ENCODE measurements around the gene DTWD2. TPM values are rescaled to one million over a fixed set of nuclear protein-coding genes. Genes with fewer than 3 reads are reported as not detected.
"Not testable (repeated sequence)": the region's sequence is repeated elsewhere in the genome, so short reads cannot be mapped to it uniquely, and the experiment has no call there.

Gene DTWD2
- total RNA-seq, 2 donors from 2014 or later, result 1.9 to 2.7 TPM

DNA sequence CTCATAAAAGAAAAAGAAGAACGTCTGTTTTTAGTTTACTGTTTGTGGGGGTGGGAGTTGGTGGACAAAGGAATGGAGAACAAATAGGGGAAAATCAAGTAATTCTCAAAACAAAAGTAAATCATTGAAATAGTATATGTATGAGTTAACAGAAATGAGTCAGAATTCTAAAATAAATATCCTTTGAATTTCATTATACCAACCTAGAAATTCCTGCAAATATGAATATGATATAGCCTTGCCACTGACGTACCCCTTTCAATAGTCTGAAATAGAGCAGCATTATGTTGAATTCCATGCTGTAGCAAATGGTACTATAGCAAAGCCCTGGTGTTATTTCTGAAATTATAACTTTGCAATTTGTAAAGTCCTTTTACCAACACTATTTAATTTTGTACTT is 29.6 kb upstream of the DTWD2 start:
- no peaks in the 10 kb centered on the region for H3K4me1 Mint-ChIP-seq
- no peak overlapping the region for H3K27ac Mint-ChIP-seq
- no peaks in the 10 kb centered on the region for H3K36me3 Mint-ChIP-seq (ENCODE audit: low read depth)
- no peaks in the 10 kb centered on the region for H3K27me3 Mint-ChIP-seq
- H3K9me3 Mint-ChIP-seq, result no peaks in the 10 kb centered on the region
- no peak overlapping the region for H3K4me3 Mint-ChIP-seq
- no peak for ATAC-seq (replicated peaks)

DNA sequence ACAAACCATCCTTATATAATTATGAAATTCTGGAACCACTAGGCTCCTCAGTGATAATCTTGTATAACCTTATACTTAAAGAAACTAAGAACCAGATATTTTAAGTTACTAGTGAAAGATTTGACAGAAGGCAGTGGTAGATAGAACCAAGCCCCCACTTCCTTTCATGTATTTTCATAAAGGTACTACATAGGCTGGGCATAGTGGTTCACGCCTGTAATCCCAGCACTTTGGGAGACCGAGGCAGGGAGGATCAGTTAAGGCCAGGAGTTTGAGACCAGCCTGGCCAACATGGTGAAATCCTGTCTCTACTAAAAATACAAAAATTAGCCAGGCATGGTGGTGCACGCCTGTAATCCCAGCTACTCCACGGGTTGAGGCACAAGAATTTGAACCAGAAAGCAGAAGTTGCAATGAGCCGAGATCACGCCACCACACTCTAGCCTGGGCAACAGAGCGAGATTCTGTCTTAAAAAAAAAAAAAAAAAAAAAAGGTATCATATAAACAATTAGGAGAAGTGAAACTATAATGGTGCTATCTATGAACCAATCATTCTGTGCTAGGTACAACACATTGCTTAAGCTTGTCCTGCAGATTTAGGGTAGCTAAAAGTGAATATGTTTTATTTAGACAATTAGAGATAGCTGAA is 27.9 kb upstream of the DTWD2 start:
- H3K27ac Mint-ChIP-seq, result no peak overlapping the region
- no peaks in the 10 kb centered on the region for H3K27me3 Mint-ChIP-seq
- H3K4me3 Mint-ChIP-seq, result no peak overlapping the region
- no peaks in the 10 kb centered on the region for H3K36me3 Mint-ChIP-seq (ENCODE audit: low read depth)
- no peaks in the 10 kb centered on the region for H3K4me1 Mint-ChIP-seq
- no peaks in the 10 kb centered on the region for H3K9me3 Mint-ChIP-seq
- no peak for ATAC-seq (replicated peaks)

DNA sequence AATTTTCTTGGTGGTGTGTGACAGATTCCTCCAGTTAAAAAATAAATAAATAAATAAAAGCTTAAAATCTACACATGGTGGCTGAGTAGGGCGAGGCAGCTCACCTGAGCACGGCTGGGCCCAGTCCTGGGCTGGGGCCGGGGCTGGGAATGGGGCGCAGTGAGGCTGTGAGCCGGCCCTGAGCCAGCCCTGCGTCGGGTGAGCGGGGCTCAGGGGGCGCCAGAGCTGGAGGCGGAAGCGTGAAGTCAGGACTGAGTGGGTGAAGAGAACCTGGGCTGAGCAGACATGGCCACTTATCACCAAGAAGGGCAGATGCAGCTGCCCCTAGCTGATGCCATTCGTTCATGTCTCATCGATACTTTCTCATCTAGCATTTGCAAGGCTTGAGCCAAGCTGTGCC is 22.8 kb upstream of the DTWD2 start:
- no peak overlapping the region for H3K27ac Mint-ChIP-seq
- no peaks in the 10 kb centered on the region for H3K9me3 Mint-ChIP-seq
- no peak overlapping the region for H3K4me3 Mint-ChIP-seq
- no peak for ATAC-seq (replicated peaks)
- H3K27me3 Mint-ChIP-seq, result no peaks in the 10 kb centered on the region
- H3K36me3 Mint-ChIP-seq (ENCODE audit: low read depth), result no peaks in the 10 kb centered on the region
- no peaks in the 10 kb centered on the region for H3K4me1 Mint-ChIP-seq

DNA sequence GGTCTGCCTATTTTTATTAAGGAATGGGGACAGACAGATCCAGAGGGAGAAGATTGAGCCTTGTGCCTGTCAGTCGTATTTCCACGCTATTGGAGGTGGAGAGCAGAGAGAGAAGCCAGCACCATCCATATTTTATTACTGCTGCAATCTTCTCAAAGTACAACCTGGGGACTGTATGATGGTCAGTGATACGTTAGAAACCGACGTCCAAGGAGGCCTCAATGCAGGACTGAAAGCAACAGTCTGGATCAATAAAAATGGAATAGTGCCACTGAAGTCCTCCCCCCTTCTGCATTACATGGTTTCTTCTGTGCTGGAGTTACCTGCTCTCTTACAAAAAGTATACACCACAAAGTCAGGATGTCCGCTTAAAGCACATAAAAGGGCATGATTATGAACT is 21.9 kb upstream of the DTWD2 start:
- H3K9me3 Mint-ChIP-seq, result no peaks in the 10 kb centered on the region
- no peaks in the 10 kb centered on the region for H3K36me3 Mint-ChIP-seq (ENCODE audit: low read depth)
- no peaks in the 10 kb centered on the region for H3K27me3 Mint-ChIP-seq
- no peak overlapping the region for H3K27ac Mint-ChIP-seq
- no peak overlapping the region for H3K4me3 Mint-ChIP-seq
- H3K4me1 Mint-ChIP-seq, result no peaks in the 10 kb centered on the region
- ATAC-seq (replicated peaks), result no peak

DNA sequence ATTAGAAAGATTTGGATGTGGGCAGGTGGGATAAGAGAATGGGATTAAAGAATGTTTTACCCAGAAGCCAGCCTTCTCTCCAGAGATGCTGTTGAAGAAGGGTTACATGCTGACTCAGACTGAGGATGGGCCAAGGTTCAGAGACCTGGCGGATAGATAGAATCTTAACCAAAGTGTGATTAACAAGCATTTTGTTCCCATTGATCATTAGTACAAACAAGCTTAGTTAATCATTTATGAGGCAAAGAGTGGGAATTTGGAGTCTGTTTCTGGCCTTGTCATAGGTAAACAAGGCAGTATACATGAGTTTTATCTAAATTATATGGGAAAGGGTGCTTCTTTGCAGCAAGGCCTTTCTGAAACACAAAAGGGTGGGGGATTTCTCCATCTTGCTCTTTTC is 20.8 kb upstream of the DTWD2 start:
- Mint-ChIP-seq H3K27ac (no peak overlapping the region), H3K36me3 (ENCODE audit: low read depth) (no peaks in the 10 kb centered on the region), H3K9me3 (no peaks in the 10 kb centered on the region), H3K4me3 (no peak overlapping the region), H3K27me3 (no peaks in the 10 kb centered on the region), H3K4me1 (no peaks in the 10 kb centered on the region)
- no peak for ATAC-seq (replicated peaks)

DNA sequence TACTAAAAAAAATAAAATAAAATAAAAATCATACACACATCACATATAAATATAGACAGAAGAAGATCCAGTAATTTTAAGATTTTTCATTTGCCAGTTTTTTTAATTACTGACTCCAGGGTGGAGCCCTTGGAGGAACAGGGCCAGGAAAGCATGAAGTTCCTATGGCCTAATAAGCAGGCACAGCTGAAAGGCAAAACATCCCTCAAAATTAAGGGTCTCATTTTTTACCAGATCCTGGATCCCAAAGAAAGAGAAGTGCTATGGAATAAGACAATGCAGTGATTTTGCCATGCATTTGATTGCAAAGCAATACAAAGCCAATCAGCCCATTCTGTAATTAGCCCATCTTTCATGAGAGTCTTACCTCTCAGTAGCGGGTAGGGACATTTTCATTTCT is 11.3 kb upstream of the DTWD2 start:
- Mint-ChIP-seq H3K4me1 (no peaks in the 10 kb centered on the region), H3K27me3 (peaks cover 3% of the 10 kb centered on the region), H3K9me3 (peaks cover 4% of the 10 kb centered on the region), H3K36me3 (ENCODE audit: low read depth) (no peaks in the 10 kb centered on the region), H3K27ac (no peak overlapping the region), H3K4me3 (no peak overlapping the region)
- ATAC-seq (replicated peaks), result no peak

DNA sequence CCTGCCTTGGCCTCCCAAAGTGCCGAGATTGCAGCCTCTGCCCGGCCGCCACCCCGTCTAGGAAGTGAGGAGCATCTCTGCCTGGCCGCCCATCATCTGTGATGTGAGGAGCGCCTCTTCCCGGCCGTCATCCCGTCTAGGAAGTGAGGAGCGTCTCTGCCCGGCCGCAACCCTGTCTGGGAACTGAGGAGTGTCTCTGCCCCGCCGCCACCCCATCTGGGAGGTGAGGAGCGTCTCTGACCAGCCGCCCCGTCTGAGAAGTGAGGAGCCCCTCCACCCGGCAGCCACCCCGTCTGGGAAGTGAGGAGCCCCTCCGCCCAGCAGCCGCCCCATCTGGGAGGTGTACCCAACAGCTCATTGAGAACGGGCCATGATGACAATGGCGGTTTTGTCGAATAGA is 10.5 kb upstream of the DTWD2 start:
- H3K4me1 Mint-ChIP-seq; H3K27ac Mint-ChIP-seq; H3K4me3 Mint-ChIP-seq; H3K36me3 Mint-ChIP-seq (ENCODE audit: low read depth); ATAC-seq (replicated peaks); H3K27me3 Mint-ChIP-seq; H3K9me3 Mint-ChIP-seq: not testable (repeated sequence)

DNA sequence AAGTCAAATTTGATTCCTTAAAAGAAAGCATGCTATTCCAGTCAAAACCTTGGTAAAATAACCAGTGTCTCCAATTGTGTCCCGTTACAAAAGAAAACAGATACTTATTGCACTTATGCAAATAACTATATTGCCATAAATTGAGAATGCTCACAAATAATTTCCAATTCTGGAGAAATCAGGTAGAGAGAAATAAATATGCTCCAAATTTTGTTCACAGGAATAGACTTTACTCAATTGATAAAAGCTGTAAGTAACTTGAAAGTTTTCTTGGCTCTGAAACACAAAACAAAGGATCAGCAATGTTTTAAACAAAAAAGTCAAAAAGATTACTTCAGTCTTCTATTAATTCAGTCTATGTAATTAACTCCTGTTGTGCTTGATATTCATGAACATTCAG is 7.8 kb upstream of the DTWD2 start:
- H3K27me3 Mint-ChIP-seq, result peaks cover 3% of the 10 kb centered on the region
- H3K36me3 Mint-ChIP-seq (ENCODE audit: low read depth), result no peaks in the 10 kb centered on the region
- H3K27ac Mint-ChIP-seq, result no peak overlapping the region
- no peaks in the 10 kb centered on the region for H3K4me1 Mint-ChIP-seq
- peaks cover 4% of the 10 kb centered on the region for H3K9me3 Mint-ChIP-seq
- no peak for ATAC-seq (replicated peaks)
- H3K4me3 Mint-ChIP-seq, result no peak overlapping the region

DNA sequence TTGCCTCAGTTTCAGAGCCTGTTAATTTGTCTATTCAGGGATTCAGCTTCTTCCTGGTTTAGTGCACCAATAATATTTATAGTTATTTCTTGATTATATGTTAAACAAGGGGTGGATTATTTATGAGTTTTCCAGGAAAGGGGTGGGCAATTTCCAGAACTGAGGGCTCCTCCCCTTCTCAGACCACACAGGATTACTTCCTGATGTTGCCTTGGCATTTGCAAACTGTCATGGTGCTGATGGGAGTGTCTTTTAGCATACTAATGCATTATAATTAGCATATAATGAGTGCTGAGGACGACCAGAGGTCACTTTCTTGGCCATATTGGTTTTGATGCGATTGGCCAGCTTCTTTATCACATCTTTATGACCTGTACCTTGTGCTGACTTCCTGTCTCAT is 6.2 kb upstream of the DTWD2 start:
- Mint-ChIP-seq H3K9me3 (no peaks in the 10 kb centered on the region), H3K4me3 (no peak overlapping the region), H3K4me1 (no peaks in the 10 kb centered on the region), H3K27me3 (no peaks in the 10 kb centered on the region), H3K36me3 (ENCODE audit: low read depth) (no peaks in the 10 kb centered on the region), H3K27ac (no peak overlapping the region)
- no peak for ATAC-seq (replicated peaks)

DNA sequence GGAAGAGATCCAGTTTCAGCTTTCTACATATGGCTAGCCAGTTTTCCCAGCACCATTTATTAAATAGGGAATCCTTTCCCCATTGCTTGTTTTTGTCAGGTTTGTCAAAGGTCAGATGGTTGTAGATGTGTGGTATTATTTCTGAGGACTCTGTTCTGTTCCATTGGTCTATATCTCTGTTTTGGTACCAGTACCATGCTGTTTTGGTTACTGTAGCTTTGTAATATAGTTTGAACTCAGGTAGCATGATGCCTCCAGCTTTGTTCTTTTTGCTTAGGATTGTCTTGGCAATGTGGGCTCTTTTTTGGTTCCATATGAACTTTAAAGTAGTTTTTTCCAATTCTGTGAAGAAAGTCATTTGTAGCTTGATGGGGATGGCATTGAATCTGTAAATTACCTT is 4.8 kb upstream of the DTWD2 start:
- not testable (repeated sequence) for ATAC-seq (replicated peaks); H3K36me3 Mint-ChIP-seq (ENCODE audit: low read depth); H3K9me3 Mint-ChIP-seq; H3K27ac Mint-ChIP-seq; H3K4me1 Mint-ChIP-seq; H3K4me3 Mint-ChIP-seq; H3K27me3 Mint-ChIP-seq

DNA sequence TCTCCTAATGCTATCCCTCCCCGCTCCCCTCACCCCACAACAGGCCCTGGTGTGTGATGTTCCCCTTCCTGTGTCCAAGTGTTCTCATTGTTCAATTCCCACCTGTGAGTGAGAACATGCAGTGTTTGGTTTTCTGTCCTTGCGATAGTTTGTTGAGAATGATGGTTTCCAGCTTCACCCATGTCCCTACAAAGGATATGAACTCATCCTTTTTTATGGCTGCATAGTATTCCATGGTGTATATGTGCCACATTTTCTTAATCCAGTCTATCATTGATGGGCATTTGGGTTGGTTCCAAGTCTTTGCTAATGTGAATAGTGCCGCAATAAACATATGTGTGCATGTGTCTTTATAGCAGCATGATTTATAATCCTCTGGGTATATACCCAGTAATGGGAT is 3.7 kb upstream of the DTWD2 start:
- not testable (repeated sequence) for H3K4me1 Mint-ChIP-seq; H3K4me3 Mint-ChIP-seq; H3K36me3 Mint-ChIP-seq (ENCODE audit: low read depth); H3K27ac Mint-ChIP-seq; ATAC-seq (replicated peaks); H3K9me3 Mint-ChIP-seq; H3K27me3 Mint-ChIP-seq

DNA sequence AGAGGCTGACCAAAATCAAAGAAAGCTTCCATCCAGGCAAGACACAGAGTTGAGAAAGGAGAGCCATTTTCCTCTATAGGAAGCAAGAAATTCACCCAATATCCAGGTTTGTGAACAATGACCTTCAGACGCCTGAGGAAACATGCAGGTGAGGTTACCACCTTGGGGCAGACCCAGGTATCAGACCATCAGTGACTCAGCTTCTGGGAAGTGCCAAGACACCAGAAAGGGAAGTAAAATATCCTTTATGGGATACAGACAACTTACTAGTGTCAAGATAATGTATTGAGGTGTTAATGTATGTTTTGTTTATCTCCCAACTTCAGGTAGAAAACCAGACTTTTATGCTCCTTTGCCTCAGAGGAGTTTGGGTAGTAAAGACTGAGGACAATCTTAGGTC is 2.2 kb upstream of the DTWD2 start:
- H3K4me3 Mint-ChIP-seq, result no peak overlapping the region
- ATAC-seq (replicated peaks), result no peak
- no peaks in the 10 kb centered on the region for H3K36me3 Mint-ChIP-seq (ENCODE audit: low read depth)
- H3K27me3 Mint-ChIP-seq, result no peaks in the 10 kb centered on the region
- peaks cover 6% of the 10 kb centered on the region for H3K4me1 Mint-ChIP-seq
- no peak overlapping the region for H3K27ac Mint-ChIP-seq
- H3K9me3 Mint-ChIP-seq, result no peaks in the 10 kb centered on the region

DNA sequence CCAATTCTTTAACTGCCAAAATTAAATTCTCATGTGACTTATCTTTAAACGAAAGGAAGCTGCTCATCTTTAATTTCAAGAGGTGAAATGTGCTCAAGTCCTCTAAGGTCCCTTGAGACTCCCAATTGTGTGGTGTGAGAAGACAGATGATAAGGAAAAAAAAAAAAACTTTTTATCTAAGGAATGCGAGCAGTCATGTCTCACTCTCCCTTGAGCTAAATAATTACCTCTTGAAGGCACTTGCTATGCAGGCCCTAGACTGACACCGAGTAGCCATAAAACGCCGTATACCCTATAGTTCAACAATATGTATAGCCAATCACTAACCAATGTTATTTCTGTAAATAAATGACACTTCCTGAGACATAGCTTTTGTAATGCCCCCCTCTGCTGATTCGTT is 1.5 kb upstream of the DTWD2 start:
- no peak overlapping the region for H3K27ac Mint-ChIP-seq
- H3K27me3 Mint-ChIP-seq, result no peaks in the 10 kb centered on the region
- H3K4me1 Mint-ChIP-seq, result peaks cover 6% of the 10 kb centered on the region
- no peak overlapping the region for H3K4me3 Mint-ChIP-seq
- no peaks in the 10 kb centered on the region for H3K36me3 Mint-ChIP-seq (ENCODE audit: low read depth)
- H3K9me3 Mint-ChIP-seq, result no peaks in the 10 kb centered on the region
- no peak for ATAC-seq (replicated peaks)

DNA sequence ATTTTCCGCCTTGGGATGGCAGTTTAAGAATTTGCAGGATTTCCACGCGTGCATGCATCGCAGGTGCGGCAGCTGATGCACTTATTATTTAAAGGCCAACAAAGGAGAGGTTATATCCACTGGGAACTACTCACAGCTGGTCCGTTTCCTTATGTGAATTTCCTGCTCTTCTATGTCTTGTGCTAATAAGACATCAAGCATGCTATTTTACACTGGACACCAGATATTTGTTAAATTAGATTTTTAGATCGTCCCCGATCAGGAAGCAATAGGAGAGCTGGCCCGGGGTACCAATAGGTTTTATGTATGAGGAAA is 476 bp upstream of the DTWD2 start:
- H3K27me3 Mint-ChIP-seq, result no peaks in the 10 kb centered on the region
- no peak for ATAC-seq (replicated peaks)
- H3K4me3 Mint-ChIP-seq, result peak overlapping the region; percentile 77
- peaks cover 6% of the 10 kb centered on the region for H3K4me1 Mint-ChIP-seq
- no peaks in the 10 kb centered on the region for H3K36me3 Mint-ChIP-seq (ENCODE audit: low read depth)
- H3K9me3 Mint-ChIP-seq, result no peaks in the 10 kb centered on the region
- H3K27ac Mint-ChIP-seq, result peak overlapping the region; percentile 22

DNA sequence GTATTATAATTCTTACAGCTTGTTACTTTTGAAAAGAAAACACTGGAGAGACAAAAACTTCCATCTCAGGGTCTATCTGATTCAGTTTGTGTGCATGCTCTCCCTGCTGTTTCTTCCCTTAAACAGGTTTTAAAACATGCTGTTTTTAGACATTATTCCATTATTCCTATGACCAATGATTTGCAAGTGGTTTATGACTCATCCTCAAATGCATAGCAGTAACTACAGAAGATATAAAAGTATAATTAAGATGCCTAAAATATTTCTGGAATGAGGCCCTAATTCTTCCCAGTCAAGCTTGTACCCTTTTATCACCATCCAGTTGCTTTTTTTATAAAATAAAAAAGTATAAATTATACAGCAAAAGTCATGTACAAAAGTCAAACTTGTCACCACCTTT is 3.7 kb downstream of the DTWD2 start:
- H3K4me3 Mint-ChIP-seq, result no peak overlapping the region
- no peak overlapping the region for H3K27ac Mint-ChIP-seq
- no peaks in the 10 kb centered on the region for H3K36me3 Mint-ChIP-seq (ENCODE audit: low read depth)
- H3K27me3 Mint-ChIP-seq, result no peaks in the 10 kb centered on the region
- H3K4me1 Mint-ChIP-seq, result peaks cover 6% of the 10 kb centered on the region
- no peak for ATAC-seq (replicated peaks)
- no peaks in the 10 kb centered on the region for H3K9me3 Mint-ChIP-seq

DNA sequence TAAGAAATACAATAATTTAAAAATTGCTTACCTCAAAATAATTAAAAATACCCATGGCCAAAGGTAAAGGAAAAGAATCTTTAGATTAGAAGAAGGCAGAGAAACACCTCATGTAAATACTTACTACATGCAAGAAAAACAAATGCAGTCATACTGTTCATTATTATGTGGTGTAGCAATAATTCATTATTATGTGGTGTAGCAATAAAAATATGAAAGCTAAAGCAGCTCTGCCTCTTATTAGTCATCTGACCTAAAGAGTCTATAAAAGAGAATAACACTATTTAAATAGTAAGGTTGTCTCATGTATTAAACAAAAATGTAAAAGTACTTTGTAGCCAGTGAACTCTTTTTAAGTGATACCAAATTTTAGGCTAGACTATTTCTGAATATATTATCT is 6.6 kb downstream of the DTWD2 start:
- Mint-ChIP-seq H3K36me3 (ENCODE audit: low read depth) (no peaks in the 10 kb centered on the region), H3K4me1 (no peaks in the 10 kb centered on the region), H3K9me3 (no peaks in the 10 kb centered on the region), H3K4me3 (no peak overlapping the region), H3K27me3 (no peaks in the 10 kb centered on the region), H3K27ac (no peak overlapping the region)
- no peak for ATAC-seq (replicated peaks)

Measured in activated T-helper 17 cell treated with anti-CD3 and anti-CD28 coated beads, Interleukin-2, amount 50 U/mL, for 72 hours (primary cell).